Panc1 (cell line): Measurements from ENCODE around the gene CACTIN.

Experiments used
- POLR2AphosphoS5 ChIP-seq: IDR thresholded peaks from 2 replicates; pipeline ENCODE4 v1.6.1; 2012; ENCODE audit warnings: mild to moderate bottlenecking, low read depth, low read length, moderate library complexity
- SIN3A ChIP-seq: IDR thresholded peaks from 2 replicates; pipeline ENCODE4 v1.6.1; 2012; ENCODE audit warnings: low read depth, mild to moderate bottlenecking, low read length, moderate library complexity, borderline replicate concordance; ENCODE audit not compliant: insufficient read depth
- TF ChIP-seq, protein P1 (sequence below): fragments of 450-650 bp; IDR thresholded peaks from 2 replicates; pipeline ENCODE4 v1.5.1; 2017; ENCODE audit warnings: mild to moderate bottlenecking
- TF ChIP-seq, protein P2 (sequence below), 2 experiments: IDR thresholded peaks; 2 replicates each; pipeline ENCODE4 v1.6.1; 2011 to 2012; ENCODE audit warnings: low read depth in 2 of 2, control low read depth in 1 of 2, low read length in 1 of 2, mild to moderate bottlenecking in 1 of 2, moderate library complexity in 1 of 2; ENCODE audit not compliant: insufficient read depth in 1 of 2

DNA sequence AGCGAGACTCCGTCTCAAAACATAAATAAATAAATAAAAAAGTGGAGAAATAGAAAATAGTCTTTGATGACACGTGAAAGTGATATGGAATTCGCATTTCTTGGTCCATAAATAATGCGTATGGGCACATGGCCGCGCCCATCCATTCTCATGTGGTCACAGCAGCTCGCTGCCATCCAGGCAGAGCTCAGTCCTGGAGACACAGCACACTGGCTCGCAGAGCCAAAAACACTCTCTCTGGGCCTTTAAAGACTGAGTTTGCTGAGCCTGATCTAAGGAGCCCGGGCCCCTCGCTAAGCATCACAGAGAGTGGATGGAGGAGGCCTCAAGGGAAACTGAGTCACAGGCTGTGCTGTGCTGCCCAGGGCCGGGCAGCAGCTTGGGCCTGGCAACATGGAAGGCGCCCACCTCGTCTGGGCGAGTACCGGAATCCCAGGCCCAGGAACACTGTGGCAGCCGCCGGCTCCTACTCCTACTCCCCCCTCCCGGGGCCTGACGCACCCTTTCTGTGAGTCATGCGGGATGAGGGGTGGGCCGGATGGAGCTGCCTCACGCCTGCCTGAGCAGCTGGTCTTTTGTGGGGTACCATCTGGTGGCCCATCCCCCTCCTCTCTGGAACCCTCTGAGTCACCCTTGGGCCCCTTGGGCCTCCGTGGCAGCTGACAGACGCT is 28.9 kb upstream of the CACTIN start:
- TF ChIP-seq, protein P1, sequence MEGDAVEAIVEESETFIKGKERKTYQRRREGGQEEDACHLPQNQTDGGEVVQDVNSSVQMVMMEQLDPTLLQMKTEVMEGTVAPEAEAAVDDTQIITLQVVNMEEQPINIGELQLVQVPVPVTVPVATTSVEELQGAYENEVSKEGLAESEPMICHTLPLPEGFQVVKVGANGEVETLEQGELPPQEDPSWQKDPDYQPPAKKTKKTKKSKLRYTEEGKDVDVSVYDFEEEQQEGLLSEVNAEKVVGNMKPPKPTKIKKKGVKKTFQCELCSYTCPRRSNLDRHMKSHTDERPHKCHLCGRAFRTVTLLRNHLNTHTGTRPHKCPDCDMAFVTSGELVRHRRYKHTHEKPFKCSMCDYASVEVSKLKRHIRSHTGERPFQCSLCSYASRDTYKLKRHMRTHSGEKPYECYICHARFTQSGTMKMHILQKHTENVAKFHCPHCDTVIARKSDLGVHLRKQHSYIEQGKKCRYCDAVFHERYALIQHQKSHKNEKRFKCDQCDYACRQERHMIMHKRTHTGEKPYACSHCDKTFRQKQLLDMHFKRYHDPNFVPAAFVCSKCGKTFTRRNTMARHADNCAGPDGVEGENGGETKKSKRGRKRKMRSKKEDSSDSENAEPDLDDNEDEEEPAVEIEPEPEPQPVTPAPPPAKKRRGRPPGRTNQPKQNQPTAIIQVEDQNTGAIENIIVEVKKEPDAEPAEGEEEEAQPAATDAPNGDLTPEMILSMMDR = no peak
- TF ChIP-seq, protein P2, sequence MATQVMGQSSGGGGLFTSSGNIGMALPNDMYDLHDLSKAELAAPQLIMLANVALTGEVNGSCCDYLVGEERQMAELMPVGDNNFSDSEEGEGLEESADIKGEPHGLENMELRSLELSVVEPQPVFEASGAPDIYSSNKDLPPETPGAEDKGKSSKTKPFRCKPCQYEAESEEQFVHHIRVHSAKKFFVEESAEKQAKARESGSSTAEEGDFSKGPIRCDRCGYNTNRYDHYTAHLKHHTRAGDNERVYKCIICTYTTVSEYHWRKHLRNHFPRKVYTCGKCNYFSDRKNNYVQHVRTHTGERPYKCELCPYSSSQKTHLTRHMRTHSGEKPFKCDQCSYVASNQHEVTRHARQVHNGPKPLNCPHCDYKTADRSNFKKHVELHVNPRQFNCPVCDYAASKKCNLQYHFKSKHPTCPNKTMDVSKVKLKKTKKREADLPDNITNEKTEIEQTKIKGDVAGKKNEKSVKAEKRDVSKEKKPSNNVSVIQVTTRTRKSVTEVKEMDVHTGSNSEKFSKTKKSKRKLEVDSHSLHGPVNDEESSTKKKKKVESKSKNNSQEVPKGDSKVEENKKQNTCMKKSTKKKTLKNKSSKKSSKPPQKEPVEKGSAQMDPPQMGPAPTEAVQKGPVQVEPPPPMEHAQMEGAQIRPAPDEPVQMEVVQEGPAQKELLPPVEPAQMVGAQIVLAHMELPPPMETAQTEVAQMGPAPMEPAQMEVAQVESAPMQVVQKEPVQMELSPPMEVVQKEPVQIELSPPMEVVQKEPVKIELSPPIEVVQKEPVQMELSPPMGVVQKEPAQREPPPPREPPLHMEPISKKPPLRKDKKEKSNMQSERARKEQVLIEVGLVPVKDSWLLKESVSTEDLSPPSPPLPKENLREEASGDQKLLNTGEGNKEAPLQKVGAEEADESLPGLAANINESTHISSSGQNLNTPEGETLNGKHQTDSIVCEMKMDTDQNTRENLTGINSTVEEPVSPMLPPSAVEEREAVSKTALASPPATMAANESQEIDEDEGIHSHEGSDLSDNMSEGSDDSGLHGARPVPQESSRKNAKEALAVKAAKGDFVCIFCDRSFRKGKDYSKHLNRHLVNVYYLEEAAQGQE (IDR thresholded peaks at IDR 0.05; ENCODE audit: insufficient read depth in 1 of 2, low read depth in 2 of 2, low read length in 1 of 2) = no peak
- TF ChIP-seq POLR2AphosphoS5 (no peak), SIN3A (no peak)
